HG03025 (cell line): ENCODE results near the gene TPD52L2.
"Not testable (repeated sequence)": the region's sequence is repeated elsewhere in the genome, so short reads cannot be mapped to it uniquely, and the experiment has no call there.

Experiments
- ATAC-seq: cut with Tn5 transposase; IDR thresholded peaks from one replicate; pipeline ENCODE4 v1.9.1; 2021; ENCODE audit warnings: mild to moderate bottlenecking, moderate library complexity; ENCODE audit not compliant: unreplicated experiment, low FRiP score

The TPD52L2 gene

GRCh38 chr20:63835021-63835858 is 29.8 kb upstream of the TPD52L2 start:
- no peak for ATAC-seq

- no peak for ATAC-seq
Measured at GRCh38 chr20:63836458-63837344, 28.4 kb upstream of the TPD52L2 start.

- ATAC-seq, result no peak
Measured at GRCh38 chr20:63837479-63837878, 27.6 kb upstream of the TPD52L2 start.

GRCh38 chr20:63839620-63840019 is 25.4 kb upstream of the TPD52L2 start:
- ATAC-seq, result no peak

GRCh38 chr20:63840405-63840828 is 24.7 kb upstream of the TPD52L2 start:
- ATAC-seq, result no peak

GRCh38 chr20:63842258-63842657 is 22.8 kb upstream of the TPD52L2 start:
- no peak for ATAC-seq

- ATAC-seq, result no peak
Measured at GRCh38 chr20:63843222-63843621, 21.8 kb upstream of the TPD52L2 start.

GRCh38 chr20:63843778-63844177 is 21.3 kb upstream of the TPD52L2 start:
- ATAC-seq, result no peak

- ATAC-seq, result no peak
Measured at GRCh38 chr20:63844511-63844991, 20.5 kb upstream of the TPD52L2 start.

GRCh38 chr20:63846128-63846771 is 18.8 kb upstream of the TPD52L2 start:
- ATAC-seq, result no peak

GRCh38 chr20:63846888-63847236 is 18.2 kb upstream of the TPD52L2 start:
- ATAC-seq, result no peak

GRCh38 chr20:63847237-63848002 is 17.6 kb upstream of the TPD52L2 start:
- no peak for ATAC-seq

- ATAC-seq, result no peak
Measured at GRCh38 chr20:63848003-63848911, 16.8 kb upstream of the TPD52L2 start.

GRCh38 chr20:63850689-63851547 is 14.2 kb upstream of the TPD52L2 start:
- ATAC-seq, result peak; percentile 59

- not testable (repeated sequence) for ATAC-seq
Measured at GRCh38 chr20:63851548-63851943, 13.5 kb upstream of the TPD52L2 start.

GRCh38 chr20:63853733-63854068 is 11.4 kb upstream of the TPD52L2 start:
- ATAC-seq, result not testable (repeated sequence)

- ATAC-seq, result no peak
Measured at GRCh38 chr20:63854069-63854765, 10.9 kb upstream of the TPD52L2 start.
